Measurements from ENCODE around the gene RCCD1. TPM values are rescaled to one million over a fixed set of nuclear protein-coding genes. Genes with fewer than 3 reads are reported as not detected.
A peak's percentile ranks its signal among the peaks of the same experiment; 100 is the strongest.

RCCD1 gene
- total and polyA plus RNA-seq, 5 experiments from 2014 or later, result 2.2 to 15.8 (median 4.7) TPM

DNA sequence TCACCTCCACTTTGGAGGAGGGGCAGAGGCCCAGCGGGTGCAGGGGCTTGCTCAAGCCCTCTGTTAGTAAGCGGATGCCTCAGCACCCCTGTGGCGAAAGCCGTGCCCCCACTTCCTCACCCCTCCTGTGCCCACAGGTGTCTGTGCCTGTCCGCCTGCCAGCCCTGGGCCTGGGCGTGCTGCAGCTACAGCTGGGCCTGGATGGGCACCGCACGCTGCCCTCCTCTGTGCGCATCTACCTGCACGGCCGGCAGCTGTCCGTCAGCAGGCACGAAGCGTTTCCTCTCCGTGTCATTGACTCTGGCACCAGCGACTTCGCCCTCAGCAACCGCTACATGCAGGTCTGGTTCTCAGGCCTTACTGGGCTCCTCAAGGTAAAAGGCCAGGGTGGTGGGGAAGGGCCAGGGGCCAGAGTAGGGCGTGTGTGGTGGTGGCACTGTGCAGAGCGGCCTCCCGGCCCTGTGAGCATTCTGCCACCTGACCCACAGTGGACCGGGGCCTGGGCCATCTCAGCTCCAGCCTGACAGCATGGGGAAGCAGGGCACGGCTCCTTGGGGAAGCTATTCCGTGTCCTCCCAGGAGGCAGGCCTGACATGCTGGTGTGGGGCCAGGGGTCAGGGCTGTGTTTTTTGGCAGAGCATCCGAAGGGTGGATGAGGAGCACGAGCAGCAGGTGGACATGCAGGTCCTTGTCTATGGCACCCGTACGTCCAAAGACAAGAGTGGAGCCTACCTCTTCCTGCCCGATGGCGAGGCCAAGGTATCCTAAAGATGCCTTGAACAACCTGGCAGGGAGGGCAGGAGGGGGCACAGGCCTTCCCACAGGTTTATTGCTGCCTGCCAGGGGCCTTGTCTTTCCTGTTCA is 42.5 kb upstream of the RCCD1 start:
- Mint-ChIP-seq H3K4me3 (no peak overlapping the region), H3K9me3 (no peaks in the 10 kb centered on the region), H3K27ac (no peak overlapping the region), H3K27me3 (no peaks in the 10 kb centered on the region), H3K4me1 (peaks cover 0 to 8% (median under 1%) of the 10 kb centered on the region in 4 donors), H3K36me3 (peaks cover 0 to 92% (median 18%) of the 10 kb centered on the region in 3 donors)
- POLR2A ChIA-PET, result interaction anchor here (1.7 kb wide), 1 partner anchor 9 kb away, joined by 8 read pairs; the partner anchor contains the start of gene MAN2A2
- DNase-seq, result peak in 1 of 10 donors; percentile 46
- ATAC-seq, result no peak

DNA sequence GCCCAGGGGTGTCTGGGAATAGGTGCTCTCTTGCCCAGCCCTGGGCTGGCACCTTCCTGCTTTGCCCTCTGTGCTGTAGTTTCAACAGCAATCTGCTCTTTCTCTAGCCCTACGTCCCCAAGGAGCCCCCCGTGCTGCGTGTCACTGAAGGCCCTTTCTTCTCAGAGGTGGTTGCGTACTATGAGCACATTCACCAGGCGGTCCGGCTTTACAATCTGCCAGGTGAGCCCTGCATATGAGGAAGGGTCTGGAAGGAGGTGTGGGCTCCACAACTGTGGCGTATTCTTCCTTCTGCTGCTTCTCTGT is 42.0 kb upstream of the RCCD1 start:
- Mint-ChIP-seq H3K27ac (peak overlapping the region in 1 of 10 donors; percentile 43), H3K9me3 (no peaks in the 10 kb centered on the region), H3K4me3 (no peak overlapping the region), H3K4me1 (peaks cover 0 to 8% (median under 1%) of the 10 kb centered on the region in 4 donors), H3K27me3 (no peaks in the 10 kb centered on the region), H3K36me3 (peaks cover 0 to 92% (median 13%) of the 10 kb centered on the region in 3 donors)
- ATAC-seq, result no peak
- POLR2A ChIA-PET, result interaction anchor here (1.7 kb wide), 1 partner anchor 10 kb away, joined by 8 read pairs; the partner anchor contains the start of gene MAN2A2
- DNase-seq, result no peak

DNA sequence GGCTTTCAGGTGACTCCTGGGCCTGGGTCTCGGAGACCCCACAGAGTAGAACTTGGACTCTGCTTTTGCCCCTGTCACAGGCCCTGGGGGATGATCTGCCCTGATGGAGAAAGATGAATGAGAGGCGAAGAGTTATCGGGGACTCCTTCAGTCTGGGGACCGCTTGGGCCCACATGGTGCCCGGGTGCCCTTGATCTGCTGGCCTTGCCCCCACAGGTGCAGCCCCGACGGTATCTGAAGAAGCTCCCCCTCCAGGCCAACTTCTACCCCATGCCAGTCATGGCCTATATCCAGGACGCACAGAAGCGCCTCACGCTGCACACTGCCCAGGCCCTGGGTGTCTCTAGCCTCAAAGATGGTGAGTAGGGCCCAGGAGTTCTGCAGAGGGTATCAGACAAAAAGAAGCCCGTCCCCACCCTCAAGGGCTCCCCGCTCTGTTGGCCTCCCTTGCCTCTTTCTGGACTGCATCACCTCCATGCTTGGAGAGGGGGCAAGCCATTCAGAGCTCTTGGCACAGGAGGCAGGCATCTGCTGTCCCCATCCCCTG is 41.2 kb upstream of the RCCD1 start:
- Mint-ChIP-seq H3K4me1 (peaks cover 0 to 8% (median 2%) of the 10 kb centered on the region in 4 donors), H3K4me3 (no peak overlapping the region), H3K27ac (no peak overlapping the region), H3K36me3 (peaks cover 0 to 94% (median 16%) of the 10 kb centered on the region in 3 donors), H3K9me3 (no peaks in the 10 kb centered on the region), H3K27me3 (no peaks in the 10 kb centered on the region)
- ATAC-seq (no peak), DNase-seq (peak in 1 of 10 donors; percentile 62)
- POLR2A ChIA-PET, result interaction anchor here (1.0 to 1.3 kb wide), 4 partner anchors 8 to 18 kb away, joined by 3 to 6 read pairs (median 4); partner anchors contain the start of genes HDDC3 and MAN2A2

DNA sequence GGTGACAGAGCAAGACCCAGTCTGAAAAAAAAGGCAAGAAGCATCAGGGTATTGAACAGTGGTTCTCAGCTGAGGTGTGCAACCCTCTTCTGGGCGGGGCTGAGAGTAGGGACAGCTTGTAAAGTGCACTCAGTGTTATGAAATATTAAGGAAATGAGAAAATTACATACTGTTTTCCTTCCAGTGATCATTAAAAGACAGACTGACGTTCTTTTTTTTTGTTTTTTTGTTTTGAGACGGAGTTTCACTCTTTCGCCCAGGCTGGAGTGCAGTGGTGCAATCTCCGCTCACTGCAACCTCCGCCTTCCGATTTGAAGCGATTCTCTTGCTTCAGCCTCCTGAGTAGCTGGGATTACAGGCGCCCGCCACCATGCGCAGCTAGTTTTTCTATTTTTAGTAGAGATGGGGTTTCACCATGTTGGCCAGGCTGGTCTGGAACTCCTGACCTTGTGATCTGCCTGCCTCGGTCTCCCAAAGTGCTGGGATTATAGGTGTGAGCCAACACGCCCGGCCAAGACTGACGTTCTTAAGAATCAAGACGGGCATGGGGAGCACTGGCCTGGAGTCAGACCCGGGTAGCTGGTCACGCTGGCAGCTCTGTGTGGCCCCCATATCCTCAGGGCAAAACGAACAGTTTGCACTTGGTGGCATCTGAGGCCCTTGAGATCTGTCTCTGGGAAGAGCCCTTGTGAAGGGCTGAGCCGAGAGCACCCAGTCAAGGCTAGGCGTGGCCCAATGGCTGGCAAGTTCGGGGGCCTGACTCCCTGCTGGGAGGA is 40.2 kb upstream of the RCCD1 start:
- Mint-ChIP-seq H3K4me1 (peaks cover 0 to 8% (median 2%) of the 10 kb centered on the region in 4 donors), H3K9me3 (no peaks in the 10 kb centered on the region), H3K36me3 (peaks cover 0 to 92% (median 22%) of the 10 kb centered on the region in 3 donors), H3K27ac (no peak overlapping the region), H3K27me3 (no peaks in the 10 kb centered on the region), H3K4me3 (no peak overlapping the region)
- ATAC-seq, result no peak
- POLR2A ChIA-PET, result interaction anchor here (0.6 to 1.3 kb wide), 5 partner anchors 9 to 463 kb away, joined by 3 to 6 read pairs (median 4); partner anchors contain the start of genes HDDC3 and MAN2A2
- no peak for DNase-seq

DNA sequence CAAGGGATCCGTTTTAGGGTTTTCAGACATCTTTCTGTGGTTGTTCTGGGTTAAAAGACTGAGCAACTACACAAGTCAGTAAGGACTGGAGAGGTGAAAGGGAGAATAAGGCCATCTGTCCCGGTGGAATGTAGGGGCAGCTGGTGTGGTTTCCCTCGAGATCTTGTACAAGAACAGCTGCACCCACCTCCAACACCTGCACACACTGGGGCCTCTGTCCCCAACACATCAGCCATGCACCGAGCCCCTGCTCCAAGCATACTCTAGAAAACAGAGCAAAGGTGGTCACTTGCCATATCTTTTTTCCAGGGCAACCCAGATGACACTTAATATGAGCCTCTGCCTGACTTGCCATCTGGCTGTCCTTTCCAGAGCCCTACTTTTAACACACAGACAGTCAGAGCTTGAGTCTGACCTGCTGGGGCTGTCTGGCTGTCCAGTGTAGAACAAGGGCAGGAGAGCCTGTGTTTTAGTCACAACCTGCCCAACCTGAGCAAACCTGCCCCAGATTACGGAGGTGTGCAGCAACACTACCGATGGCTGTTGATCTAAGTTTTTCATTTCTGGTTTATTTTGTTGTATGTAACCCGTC is 39.4 kb upstream of the RCCD1 start:
- peaks cover 0 to 8% (median 2%) of the 10 kb centered on the region in 4 donors for H3K4me1 Mint-ChIP-seq
- H3K4me3 Mint-ChIP-seq, result no peak overlapping the region
- peaks cover 0 to 92% (median 29%) of the 10 kb centered on the region in 3 donors for H3K36me3 Mint-ChIP-seq
- H3K27me3 Mint-ChIP-seq, result no peaks in the 10 kb centered on the region
- ATAC-seq (no peak), DNase-seq (no peak)
- peak overlapping the region in 2 of 10 donors; percentile 17 to 48 for H3K27ac Mint-ChIP-seq
- POLR2A ChIA-PET, result interaction anchor here (0.6 kb wide), 1 partner anchor 463 kb away, joined by 6 read pairs; no protein-coding TSS in a partner anchor
- H3K9me3 Mint-ChIP-seq, result no peaks in the 10 kb centered on the region

DNA sequence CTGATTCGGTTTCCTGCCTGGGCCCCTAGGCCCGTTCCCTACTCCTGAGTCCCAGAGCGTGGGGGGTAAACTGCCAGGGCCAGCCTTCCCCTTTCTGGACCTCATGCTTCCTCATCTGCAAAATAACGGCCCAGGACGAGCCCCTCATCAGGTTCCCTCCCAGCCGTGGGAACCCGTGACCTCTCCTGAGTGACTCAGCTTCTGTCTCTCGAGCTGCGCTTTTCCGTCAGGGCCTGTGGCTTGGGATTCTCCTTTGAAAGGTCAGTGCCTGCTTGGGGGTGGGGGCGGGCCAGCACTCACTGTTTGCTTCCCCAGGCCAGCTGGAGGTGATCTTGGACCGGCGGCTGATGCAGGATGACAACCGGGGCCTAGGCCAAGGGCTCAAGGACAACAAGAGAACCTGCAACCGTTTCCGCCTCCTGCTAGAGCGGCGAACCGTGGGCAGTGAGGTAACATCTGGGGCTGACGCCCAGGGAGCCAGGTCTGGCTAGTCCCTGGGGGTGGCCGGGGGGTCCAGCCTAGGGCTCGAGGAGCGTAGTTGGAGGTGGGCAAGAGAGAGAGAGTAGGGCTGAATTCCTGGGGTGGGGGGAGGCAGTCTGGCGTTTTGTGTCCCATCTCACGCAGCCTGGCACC is 38.8 kb upstream of the RCCD1 start:
- Mint-ChIP-seq H3K4me1 (peaks cover 0 to 8% (median 2%) of the 10 kb centered on the region in 4 donors), H3K27me3 (no peaks in the 10 kb centered on the region), H3K27ac (no peak overlapping the region), H3K9me3 (no peaks in the 10 kb centered on the region), H3K4me3 (no peak overlapping the region), H3K36me3 (peaks cover 0 to 93% (median 29%) of the 10 kb centered on the region in 3 donors)
- POLR2A ChIA-PET, result no interaction called here
- no peak for ATAC-seq
- DNase-seq, result no peak

DNA sequence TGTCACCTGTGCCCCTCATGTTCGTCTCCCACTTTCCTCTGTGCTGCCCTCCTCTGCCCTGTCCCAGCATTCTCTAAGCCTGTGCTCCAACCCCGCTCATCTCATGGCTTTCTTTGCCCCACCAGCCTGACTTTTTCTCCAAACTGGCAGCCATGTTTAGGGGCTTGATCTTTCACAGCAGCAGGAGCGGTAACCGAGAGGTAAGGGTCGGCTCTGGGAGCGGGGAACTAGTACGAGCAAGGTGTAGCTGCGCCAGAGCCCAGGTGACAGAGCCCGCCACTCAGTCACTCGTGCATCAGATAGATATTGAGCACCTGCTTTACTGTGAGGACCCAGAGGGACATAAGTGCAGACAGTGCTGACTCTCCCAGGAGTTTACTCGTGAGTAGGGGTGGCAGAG is 38.2 kb upstream of the RCCD1 start:
- Mint-ChIP-seq H3K4me3 (peak overlapping the region in 1 of 10 donors; percentile 31), H3K4me1 (peaks cover 0 to 8% (median 3%) of the 10 kb centered on the region in 4 donors), H3K36me3 (peaks cover 0 to 93% (median 31%) of the 10 kb centered on the region in 3 donors), H3K27ac (peak overlapping the region in 2 of 10 donors; percentile 41 to 78), H3K9me3 (no peaks in the 10 kb centered on the region), H3K27me3 (no peaks in the 10 kb centered on the region)
- ATAC-seq (no peak), DNase-seq (no peak)
- POLR2A ChIA-PET, result no interaction called here

DNA sequence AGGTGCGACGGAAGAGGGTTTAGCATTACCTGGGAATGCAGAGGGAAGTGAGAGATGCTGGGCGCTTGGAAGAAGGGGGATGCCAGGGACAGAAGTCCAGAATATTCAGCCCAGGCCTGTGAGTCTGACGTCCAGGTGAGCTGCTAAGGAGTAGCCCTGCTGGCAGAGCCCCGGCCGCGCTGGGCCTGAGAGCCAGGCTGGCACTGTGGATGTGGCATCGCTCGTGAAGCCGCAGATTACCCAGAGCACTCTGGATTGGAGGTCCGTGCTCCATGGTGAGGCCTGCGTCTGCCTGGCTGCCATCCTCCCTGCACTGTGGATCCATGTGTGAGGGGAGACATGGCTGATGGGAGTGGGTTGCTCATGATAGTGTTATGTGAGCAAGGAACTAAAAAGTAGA is 37.1 kb upstream of the RCCD1 start:
- no peaks in the 10 kb centered on the region for H3K9me3 Mint-ChIP-seq
- H3K4me1 Mint-ChIP-seq, result peaks cover 0 to 8% (median 3%) of the 10 kb centered on the region in 4 donors
- POLR2A ChIA-PET, result interaction anchor here (0.5 to 0.6 kb wide), 2 partner anchors 139 to 264 kb away, joined by 3 to 4 read pairs; no protein-coding TSS in a partner anchor
- DNase-seq (no peak), ATAC-seq (no peak)
- peak overlapping the region in 1 of 10 donors; percentile 78 for H3K27ac Mint-ChIP-seq
- no peaks in the 10 kb centered on the region for H3K27me3 Mint-ChIP-seq
- no peak overlapping the region for H3K4me3 Mint-ChIP-seq
- peaks cover 0 to 92% (median 31%) of the 10 kb centered on the region in 3 donors for H3K36me3 Mint-ChIP-seq

DNA sequence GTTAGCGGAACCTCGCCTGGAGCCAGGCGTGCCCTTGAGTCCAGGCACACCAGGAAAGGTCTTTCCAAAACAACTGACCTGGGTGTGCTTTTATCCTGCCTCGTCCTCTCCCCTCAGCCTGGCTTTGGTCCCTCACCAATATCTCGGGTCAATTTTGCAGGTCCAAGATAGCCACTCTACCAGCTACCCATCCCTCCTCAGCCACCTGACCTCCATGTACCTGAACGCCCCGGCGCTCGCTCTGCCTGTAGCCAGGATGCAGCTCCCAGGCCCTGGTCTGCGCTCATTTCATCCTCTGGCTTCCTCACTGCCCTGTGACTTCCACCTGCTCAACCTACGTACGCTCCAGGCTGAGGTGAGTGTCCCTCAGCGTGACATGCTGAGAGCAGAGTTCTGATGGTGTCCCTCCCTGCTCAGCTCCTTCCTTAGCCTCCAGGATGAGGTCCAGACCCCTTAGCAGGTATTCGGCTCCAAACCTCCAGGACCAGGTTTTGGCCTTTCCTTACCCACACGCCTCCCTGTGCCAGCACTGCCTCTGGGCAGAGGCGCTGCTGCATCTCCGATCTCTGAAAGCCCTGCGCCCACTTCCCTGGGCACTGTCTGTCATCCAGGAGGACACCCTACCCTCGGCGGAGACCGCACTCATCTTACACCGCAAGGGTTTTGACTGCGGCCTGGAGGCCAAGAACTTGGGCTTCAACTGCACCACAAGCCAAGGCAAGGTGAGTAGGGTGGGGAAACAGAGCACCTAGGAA is 36.5 kb upstream of the RCCD1 start:
- Mint-ChIP-seq H3K27me3 (no peaks in the 10 kb centered on the region), H3K36me3 (peaks cover 0 to 85% (median 25%) of the 10 kb centered on the region in 3 donors)
- POLR2A ChIA-PET, result interaction anchor here (1.2 to 1.3 kb wide), 2 partner anchors 13 to 16 kb away, joined by 3 to 4 read pairs; partner anchors contain the start of gene UNC45A

DNA sequence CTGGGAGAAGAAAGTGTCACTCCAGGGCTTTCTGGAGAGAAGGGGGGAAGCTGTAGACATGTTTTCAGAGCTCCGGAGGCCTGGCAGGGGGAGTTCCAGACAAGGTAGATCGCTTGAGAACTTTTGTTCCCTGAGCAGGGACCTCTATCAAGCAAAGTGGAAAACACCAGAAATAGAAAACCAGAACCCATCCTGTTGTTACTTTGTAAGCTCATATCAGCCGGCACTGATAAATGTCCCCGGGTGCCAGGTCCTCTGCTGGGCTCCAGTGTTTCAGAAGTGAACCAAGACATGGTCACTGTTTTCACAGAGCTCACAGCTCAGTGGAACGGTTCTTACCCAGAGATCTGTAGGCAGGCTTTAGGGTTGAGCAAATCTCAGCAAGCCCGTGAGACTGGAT is 35.8 kb upstream of the RCCD1 start:
- no peak for ATAC-seq
- H3K36me3 Mint-ChIP-seq, result peaks cover 0 to 79% (median 22%) of the 10 kb centered on the region in 3 donors
- no peak overlapping the region for H3K4me3 Mint-ChIP-seq
- H3K4me1 Mint-ChIP-seq, result peaks cover 0 to 8% (median 3%) of the 10 kb centered on the region in 4 donors
- POLR2A ChIA-PET, result interaction anchor here (1.2 to 1.3 kb wide), 2 partner anchors 13 to 16 kb away, joined by 3 to 4 read pairs; partner anchors contain the start of gene UNC45A
- H3K27ac Mint-ChIP-seq, result peak overlapping the region in 1 of 10 donors; percentile 12
- no peak for DNase-seq
- H3K9me3 Mint-ChIP-seq, result no peaks in the 10 kb centered on the region
- H3K27me3 Mint-ChIP-seq, result no peaks in the 10 kb centered on the region

More for the DNA sequence above, 36.5 kb upstream of the RCCD1 start:
- Mint-ChIP-seq H3K27ac (peak overlapping the region in 2 of 10 donors; percentile 49 to 87), H3K9me3 (no peaks in the 10 kb centered on the region), H3K4me3 (no peak overlapping the region), H3K4me1 (peaks cover 0 to 8% (median 3%) of the 10 kb centered on the region in 4 donors)
- DNase-seq (no peak), ATAC-seq (no peak)

DNA sequence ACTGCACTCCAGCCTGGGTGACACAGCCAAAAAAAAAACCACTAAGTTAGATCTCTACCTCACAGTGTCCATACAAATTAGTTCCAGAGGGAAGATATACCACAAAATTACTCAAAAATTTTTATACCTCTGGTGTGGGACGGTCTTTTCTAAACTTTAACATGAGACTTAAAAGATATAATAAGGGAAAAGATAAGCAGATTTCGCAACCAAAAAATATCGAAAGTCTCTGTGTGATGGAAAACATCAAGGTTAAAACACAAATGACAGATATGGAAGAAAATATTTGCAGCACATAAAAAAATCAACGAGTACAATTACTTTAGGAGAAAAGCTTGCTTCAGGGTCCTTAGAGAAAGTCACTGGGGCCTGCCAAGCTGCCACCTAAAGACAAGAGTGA is 32.8 kb upstream of the RCCD1 start:
- ATAC-seq (no peak), DNase-seq (no peak)
- H3K4me3 Mint-ChIP-seq, result no peak overlapping the region
- H3K27me3 Mint-ChIP-seq, result no peaks in the 10 kb centered on the region
- POLR2A ChIA-PET, result no interaction called here
- no peaks in the 10 kb centered on the region for H3K9me3 Mint-ChIP-seq
- H3K4me1 Mint-ChIP-seq, result peaks cover 0 to 6% (median under 1%) of the 10 kb centered on the region in 4 donors
- peaks cover 0 to 50% (median 22%) of the 10 kb centered on the region in 3 donors for H3K36me3 Mint-ChIP-seq
- no peak overlapping the region for H3K27ac Mint-ChIP-seq
